NCI-H526 treated with DMSO at 0.1 percent for 48 hours (cell line): ENCODE measurements around the gene GJA10.
"Not testable (repeated sequence)": the region's sequence is repeated elsewhere in the genome, so short reads cannot be mapped to it uniquely, and the experiment has no call there.

Experiments used
- DNase-seq: peaks from one replicate; lab custom pipeline; 2025; lab: John Stamatoyannopoulos, UW

GJA10 gene

GRCh38 chr6:89894169-89894568 lies at the start of gene GJA10:
TSS of gene GJA10 (plus strand) at chr6:89894469. CDS start at chr6:89894469, 0 bp downstream.
- DNase-seq: no peak

DNA sequence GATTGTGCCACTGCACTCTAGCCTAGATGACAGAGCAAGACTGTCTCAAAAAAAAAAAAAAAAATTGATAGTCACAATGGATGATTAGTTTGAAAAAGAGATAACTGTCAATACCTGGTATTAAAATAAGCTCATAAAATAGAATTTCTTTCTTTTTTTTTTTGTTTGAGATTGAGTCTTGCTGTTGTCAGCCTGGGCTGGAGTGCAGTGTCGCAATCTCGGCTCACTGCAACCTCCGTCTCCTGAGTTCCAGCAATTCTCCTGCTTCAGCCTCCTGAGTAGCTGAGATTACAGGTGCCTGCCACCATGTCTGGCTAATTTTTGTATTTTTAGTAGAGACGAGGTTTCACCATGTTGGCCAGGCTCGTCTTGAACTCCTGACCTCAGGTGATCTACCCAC lies 46.8 kb upstream of the GJA10 start:
- DNase-seq: not testable (repeated sequence)

DNA sequence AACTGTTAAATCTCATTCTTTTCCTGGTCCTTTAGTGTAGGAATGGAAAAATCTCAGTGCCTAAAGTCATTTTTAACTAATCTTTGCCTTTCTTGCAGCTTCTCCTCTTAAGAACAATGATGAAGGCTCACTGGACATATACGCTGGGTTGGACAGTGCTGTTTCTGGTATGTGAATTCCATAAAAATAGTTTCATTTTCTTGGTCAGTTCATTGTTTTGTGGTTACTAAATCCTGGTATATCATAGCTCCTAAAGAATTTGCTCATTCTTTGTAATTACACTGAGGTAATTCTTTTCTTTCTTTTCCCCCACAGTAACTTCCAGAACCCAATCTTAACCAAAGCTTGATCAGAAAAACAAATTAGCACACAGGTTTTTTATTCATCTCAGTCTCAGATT lies 41.2 kb upstream of the GJA10 start:
- DNase-seq: no peak

DNA sequence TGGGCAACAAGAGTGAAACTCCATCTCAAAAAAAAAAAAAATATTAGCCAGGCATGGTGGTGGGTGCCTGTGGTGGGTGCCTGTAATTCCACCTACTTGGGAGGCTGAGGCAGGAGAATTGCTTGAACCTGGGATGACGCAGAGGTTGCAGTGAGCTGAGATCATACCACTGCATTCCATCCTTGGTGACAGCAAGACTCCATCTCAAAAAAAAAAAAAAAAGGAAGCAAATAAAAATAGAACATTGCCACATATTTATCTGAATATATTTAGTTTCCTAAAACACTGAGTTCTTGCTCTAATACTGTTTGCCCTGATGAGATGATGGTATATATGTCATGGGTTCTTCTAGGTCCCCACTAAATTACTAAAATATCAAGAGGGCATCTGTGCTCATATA lies 36.2 kb upstream of the GJA10 start:
- no peak for DNase-seq

DNA sequence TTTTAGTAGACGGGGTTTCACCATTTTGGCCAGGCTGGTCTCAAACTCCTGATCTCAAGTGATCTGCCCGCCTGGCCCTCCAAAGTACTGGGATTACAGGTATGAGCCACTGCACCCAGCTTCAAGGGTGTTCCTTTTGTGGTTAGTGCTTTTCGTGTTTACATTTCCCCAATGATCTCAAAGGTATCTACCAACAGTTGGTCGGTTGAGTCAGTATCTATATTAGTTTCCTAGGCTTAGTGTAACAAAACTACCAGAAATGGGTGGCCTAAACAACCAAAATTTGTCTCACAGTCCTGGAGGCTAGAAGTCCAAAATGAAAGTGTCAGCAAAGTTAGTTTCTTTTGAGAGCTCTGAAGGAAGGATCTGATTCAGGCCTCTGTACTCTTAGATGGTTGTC lies 34.5 kb upstream of the GJA10 start:
- DNase-seq: no peak

GRCh38 chr6:89862273-89862672 lies 32.0 kb upstream of the GJA10 start:
- no peak for DNase-seq

DNA sequence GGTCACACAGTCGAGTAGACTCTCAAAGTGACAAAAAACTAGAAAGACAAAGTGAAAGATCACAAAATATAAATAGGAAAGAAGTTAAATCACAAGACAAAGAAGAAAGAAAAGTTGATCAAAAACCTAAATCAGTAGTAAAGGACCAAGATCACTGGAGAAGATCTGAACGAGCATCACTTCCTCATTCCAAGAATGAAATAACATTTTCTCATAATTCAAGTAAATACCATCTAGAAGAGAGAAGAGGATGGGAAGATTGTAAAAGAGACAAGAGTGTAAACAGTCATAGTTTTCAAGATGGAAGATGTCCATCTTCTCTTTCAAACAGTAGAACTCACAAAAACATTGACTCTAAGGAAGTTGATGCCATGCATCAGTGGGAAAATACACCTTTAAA lies 31.6 kb upstream of the GJA10 start:
- no peak for DNase-seq

GRCh38 chr6:89866024-89866678 lies 28.1 kb upstream of the GJA10 start:
- no peak for DNase-seq

DNA sequence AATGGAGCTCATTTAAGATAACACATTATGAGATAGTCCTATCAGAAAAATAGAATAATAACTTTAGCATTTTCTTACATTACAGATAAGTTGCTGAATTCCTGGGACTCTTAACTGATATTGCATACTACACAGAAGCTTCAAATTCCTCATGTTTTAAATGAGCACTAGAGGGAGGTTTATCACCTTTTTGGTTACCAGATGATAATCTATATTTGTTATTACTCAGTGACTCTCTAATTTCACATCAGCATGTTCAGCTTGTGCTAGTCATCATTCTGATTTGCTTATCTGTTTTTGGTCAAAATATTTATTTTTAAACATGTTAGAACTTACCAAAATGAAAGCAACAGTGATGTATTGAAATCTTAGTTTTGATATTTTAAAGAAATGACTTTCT lies 20.5 kb upstream of the GJA10 start:
- DNase-seq: no peak

DNA sequence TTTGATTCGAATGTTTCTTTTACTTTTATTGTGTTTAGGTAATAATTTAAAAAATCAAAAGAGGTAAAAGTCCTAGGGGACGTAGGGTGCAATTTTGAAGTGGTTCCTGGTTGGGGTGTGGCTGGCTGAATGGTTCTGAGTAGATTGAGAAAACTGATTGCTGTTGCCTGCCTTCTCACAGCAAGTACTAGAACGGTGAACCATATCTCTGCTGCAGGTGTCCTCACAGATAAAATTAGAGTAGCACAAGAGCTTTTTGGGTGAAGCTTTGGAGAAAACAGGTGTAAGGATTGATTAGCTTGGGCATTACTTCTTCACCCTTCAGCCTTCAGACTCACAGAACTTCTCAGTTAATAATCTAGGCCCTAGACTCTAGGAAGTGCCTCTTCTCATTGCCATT lies 19.8 kb upstream of the GJA10 start:
- DNase-seq: no peak

DNA sequence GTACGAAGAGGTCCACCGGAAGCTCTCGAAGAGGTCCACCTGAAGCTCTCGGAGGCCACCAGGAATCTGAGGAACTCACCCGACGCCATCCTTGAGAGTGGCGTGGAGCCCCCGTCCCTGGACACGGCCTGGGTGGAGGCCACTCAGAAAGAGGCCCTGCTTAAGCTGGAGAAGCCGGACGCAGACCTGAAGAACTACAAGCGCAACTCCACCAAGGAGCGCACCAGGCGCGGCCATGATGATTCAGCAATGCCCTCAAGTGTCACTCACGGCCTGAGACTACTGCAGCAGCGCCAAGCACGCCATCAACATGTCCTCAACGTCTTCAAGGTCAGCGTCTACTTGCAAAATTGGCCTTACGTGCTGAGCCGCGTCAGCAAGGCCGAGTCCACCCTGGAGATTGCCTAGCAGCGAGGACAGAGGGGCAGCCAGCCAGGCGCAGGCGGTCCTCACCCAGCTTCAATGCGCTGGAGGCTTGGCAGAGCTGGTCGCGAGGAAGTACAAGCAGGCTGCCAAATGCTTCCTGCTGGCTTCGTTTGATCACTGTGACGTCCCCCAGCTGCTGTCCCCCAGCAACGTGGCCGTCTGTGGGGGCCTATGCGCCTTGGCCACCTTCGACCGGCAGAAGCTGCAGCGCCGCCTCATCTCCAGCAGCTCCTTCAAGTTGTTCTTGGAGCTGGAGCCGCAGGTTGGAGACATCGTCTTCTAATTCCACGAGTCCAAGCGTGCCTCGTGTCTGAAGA lies 7.7 kb upstream of the GJA10 start:
- no peak for DNase-seq

DNA sequence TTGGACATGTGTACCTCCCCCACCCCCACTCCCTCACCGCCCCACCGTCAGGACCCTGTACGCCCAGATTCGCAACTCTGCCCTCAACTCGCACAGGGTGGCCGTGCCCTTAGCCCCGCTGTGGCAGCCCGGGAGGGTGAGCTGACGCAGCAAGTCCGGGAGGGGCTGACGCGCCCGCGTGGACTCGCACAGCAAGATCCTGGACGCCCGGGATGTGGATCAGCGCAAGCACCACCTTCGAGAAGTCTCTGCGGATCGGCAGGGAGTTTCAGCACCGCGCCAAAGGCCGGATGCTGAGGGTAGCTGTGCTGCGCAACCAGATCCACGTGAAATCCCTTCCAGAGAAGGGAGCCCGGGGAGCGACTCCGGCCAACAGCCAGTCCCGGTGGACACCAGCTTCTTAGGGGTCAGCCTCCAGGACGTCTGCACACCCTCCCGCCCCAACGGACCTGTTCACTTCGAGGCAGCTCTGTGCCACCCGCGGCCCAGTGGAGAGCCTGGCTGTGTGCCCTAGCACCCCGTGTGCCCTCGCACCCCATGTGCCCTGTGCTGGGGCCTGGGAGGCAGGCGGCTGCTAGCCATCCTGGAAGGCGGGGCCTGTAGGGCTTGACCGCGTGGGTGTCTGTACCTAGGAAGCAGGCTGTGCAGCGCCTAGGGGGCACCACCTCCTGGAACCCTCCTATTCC lies 6.7 kb upstream of the GJA10 start:
- DNase-seq: no peak

- no peak for DNase-seq
Observed at GRCh38 chr6:89888138-89888514, 6.1 kb upstream of the GJA10 start.

DNA sequence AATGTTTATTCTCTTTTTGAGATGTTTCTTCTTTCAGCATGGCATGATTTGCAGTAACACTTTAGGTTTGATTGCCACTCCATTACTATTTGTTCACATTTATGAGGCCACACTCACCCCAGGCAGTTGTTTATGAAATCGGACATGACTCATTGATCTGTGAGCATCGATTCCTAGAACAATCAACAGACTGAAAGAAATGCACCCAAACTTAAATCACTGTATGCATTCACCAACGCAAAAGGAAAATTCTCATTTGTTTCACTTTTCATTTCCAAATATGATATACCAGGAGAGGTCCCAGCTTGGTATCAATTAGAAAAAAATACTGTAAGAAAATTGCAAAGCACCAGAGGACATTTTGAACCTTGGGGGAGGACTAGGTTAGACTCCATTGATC lies 5.4 kb upstream of the GJA10 start:
- DNase-seq: no peak

GRCh38 chr6:89890845-89891528 lies 3.3 kb upstream of the GJA10 start:
- DNase-seq: not testable (repeated sequence)

DNA sequence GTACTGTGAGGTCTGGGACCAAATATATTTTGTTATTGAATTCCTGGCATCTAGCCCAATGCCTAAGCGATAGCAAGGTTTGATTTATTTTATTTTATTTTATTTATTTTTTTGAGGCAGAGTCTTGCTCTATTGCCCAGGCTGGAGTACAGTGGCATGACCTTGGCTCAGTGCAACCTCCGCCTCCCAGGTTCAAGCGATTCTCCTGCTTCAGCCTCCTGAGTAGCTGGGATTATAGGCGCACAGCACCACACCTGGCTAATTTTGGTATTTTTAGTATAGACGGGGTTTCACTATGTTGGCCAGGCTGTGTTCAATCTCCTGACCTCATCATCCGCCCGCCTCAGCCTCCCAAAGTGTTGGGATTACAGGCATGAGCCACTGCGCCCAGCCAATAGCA lies 1.7 kb upstream of the GJA10 start:
- DNase-seq: not testable (repeated sequence)

GRCh38 chr6:89895276-89895874 lies 1.1 kb downstream of the GJA10 start:
- no peak for DNase-seq

DNA sequence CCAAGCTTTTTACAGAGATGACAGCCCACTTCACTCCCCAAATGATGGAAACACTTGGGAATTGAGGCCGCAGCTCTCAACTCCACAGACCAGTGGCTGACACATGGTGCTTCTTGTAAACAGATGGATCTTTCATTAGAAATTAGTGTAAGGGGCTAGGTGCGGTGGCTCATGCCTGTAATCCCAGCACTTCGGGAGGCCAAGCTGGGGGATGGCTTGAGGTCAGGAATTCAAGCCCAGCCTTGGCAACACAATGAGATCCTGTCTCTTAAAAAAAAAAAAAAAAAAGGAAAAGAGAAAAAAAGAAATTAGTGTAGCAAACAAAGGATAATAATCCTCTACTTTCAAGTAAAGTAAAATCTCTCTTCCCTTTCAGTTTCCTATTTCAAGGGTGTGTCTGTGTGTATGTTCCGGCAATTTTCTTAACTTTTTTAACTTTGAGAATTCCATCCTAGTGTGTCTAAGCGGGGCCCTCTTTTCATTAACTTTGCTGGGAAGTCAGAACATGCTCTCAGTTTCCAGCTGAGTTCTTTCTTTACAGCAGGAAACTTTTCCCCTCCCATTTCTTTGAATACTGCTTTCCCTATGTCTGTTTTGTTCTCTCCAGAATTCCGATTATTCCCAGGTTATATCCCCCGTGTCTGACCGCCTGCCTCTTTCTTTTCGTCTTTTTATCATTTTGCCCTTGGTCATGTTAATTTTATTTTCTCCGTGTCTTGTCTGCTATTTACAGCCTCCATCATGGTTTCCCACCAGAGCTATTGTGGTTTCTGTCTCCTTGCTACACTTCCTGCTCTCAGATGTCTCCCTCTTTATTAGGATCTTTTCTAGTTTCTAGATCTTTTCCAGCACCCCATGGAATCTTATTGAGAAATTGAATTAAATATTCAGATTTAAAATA lies 16.0 kb downstream of the GJA10 start:
- DNase-seq: not testable (repeated sequence)

- DNase-seq: no peak
Observed at GRCh38 chr6:89910902-89911240, 16.6 kb downstream of the GJA10 start.

DNA sequence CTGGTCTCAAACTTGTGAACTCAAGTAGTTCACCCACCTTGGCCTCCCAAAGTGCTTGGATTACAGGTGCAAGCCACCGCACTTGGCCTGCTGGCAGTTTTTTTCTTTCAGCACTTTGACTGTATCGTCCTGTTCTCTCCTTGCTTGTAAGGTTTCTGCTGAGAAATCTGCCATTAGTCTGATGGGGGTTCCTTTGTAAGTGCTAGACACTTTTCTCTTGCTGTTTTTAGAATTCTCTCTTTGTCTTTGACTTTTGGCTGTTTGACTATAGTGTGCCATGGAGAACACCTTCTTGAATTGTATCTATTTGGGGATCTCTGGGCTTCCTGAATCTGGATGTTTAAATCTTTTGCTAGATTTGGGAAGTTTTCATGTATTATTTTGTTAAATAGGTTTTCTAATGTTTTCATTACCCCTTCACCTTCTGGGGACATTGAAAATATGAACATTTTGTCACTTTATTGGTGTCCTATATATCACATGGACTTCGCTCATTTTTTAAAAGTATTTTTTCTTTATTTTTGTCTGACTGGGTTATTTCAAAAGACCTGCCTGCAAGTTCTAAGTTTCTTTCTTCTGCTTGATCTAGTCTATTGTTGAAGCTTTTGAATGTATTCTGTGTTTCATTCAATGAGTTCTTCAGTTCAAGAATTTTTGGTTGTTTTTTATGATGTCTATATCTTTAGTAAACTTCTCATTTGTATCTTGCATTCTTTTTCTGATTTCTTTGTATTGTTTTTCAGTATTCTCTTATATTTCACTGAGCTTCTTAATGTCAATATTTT lies 22.1 kb downstream of the GJA10 start:
- DNase-seq: no peak

- no peak for DNase-seq
Observed at GRCh38 chr6:89917216-89917615, 22.9 kb downstream of the GJA10 start.
